Measurements from ENCODE around the gene OXTR.

Gene OXTR

DNA sequence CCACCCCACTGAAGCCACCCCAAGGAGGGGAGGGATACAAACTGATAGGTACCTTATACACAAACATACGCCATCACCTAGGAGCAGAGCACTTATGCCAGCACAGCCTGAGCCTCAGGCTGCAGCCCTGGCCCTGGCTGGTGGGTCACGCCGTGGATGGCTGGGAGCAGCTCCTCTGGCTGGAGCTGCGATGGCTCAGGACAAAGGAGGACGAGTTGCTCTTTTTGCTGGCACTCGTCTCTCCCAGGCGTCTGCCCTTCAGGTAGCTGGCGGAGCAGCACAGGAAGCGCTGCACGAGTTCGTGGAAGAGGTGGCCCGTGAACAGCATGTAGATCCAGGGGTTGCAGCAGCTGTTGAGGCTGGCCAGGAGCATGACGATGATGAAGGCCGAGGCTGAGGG, 16.6 kb downstream of the OXTR start:
- no peaks in the 10 kb centered on the region for H3K27me3 ChIP-seq (ENCODE audit: control insufficient read depth, insufficient read depth, low read length)
- no peak overlapping the region for H3K9ac ChIP-seq (ENCODE audit: low read length)
- no peaks in the 10 kb centered on the region for H3K36me3 ChIP-seq (ENCODE audit: control insufficient read depth, insufficient read depth, low read length)
- no peaks in the 10 kb centered on the region for H3K9me3 ChIP-seq (ENCODE audit: control insufficient read depth, low read length)
- H3K4me3 ChIP-seq (ENCODE audit: low read length) = no peak overlapping the region
- H3K4me1 ChIP-seq (ENCODE audit: control insufficient read depth, insufficient read depth, low read length) = no peaks in the 10 kb centered on the region

DNA sequence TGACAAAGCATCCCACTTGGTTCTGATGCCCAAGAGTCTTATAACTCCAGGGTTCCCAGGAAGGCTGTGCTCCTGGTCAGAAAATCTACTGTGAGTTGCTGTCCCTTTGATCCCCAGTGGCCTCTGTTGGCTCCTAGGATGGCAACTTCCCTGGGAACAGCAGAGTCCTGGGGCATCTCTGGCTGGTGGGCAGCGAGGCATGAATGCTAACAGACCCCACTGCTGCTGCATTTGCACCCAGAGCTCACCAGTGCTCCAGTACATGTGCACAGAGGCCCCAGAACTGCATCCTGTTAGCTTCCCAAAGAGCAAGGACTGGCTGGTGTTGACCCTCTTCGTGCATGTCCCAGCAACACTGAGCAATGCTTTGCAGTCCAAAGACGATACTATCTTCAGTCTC, 20.1 kb downstream of the OXTR start:
- Histone ChIP-seq H3K9ac (ENCODE audit: low read length) (no peak overlapping the region), H3K27me3 (ENCODE audit: control insufficient read depth, insufficient read depth, low read length) (no peaks in the 10 kb centered on the region), H3K4me3 (ENCODE audit: low read length) (no peak overlapping the region), H3K4me1 (ENCODE audit: control insufficient read depth, insufficient read depth, low read length) (no peaks in the 10 kb centered on the region), H3K9me3 (ENCODE audit: control insufficient read depth, low read length) (no peaks in the 10 kb centered on the region), H3K36me3 (ENCODE audit: control insufficient read depth, insufficient read depth, low read length) (no peaks in the 10 kb centered on the region)

DNA sequence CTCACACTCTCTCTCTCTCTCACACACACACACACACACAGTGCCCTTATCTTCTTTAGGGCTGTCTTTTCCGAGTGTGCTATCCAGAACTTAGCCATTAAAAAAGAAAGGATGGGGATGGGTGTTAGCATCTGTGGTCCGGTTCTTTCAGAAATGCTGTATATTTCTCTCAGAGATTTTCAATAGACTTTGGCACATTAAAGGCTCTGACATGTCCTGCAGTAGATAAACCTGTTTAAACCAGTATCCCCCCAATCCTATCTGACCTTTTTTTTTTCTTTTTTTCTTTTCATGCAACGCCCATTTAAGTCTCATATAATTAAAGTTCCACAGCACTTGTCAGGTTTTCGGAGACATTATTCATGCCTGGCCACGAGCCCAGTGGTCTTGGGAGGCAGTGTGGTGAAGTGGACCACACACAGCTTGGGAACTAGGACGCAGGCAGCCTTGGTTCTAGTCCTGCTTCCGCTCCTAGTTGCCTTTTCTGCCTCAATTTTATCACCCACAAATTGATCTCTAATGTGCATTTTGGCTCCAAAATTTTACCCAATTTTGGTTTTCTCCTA, 22.6 kb downstream of the OXTR start:
- Histone ChIP-seq H3K4me1 (ENCODE audit: control insufficient read depth, insufficient read depth, low read length) (peaks cover 2% of the 10 kb centered on the region), H3K4me3 (ENCODE audit: low read length) (no peak overlapping the region), H3K9me3 (ENCODE audit: control insufficient read depth, low read length) (no peaks in the 10 kb centered on the region), H3K27me3 (ENCODE audit: control insufficient read depth, insufficient read depth, low read length) (no peaks in the 10 kb centered on the region), H3K9ac (ENCODE audit: low read length) (no peak overlapping the region), H3K36me3 (ENCODE audit: control insufficient read depth, insufficient read depth, low read length) (no peaks in the 10 kb centered on the region)

DNA sequence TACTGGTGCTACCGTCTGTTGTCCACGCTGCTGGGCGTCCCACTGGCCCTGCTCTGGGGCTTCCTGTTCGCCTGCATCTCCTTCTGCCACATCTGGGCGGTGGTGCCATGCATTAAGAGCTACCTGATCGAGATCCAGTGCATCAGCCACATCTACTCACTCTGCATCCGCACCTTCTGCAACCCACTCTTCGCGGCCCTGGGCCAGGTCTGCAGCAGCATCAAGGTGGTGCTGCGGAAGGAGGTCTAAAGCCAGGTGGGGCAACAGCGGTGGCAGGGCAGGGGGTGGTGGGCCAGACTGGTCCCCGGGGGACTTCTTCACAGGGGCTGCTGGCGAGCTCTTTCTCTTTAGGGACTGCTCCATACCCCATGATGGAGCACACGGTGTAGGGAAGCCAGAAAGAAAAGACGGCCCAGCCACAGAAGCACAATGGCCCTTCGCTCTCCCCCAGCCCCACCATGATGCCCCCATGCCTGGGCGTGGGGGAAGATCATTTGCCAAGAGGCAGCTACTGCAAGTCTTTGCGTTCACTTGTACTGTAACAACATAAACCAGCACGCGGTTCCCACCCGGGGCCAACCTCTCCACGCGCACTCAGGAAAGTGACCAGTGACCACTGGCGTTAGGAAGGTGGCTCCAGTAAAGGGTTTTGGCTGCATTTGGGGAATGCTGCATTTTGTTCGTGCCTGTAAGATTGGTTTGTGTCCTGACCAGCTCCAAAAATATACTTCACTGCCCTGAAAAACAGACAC, 23.6 kb downstream of the OXTR start:
- Histone ChIP-seq H3K9ac (ENCODE audit: low read length) (no peak overlapping the region), H3K4me3 (ENCODE audit: low read length) (no peak overlapping the region), H3K4me1 (ENCODE audit: control insufficient read depth, insufficient read depth, low read length) (peaks cover 10% of the 10 kb centered on the region), H3K9me3 (ENCODE audit: control insufficient read depth, low read length) (no peaks in the 10 kb centered on the region), H3K36me3 (ENCODE audit: control insufficient read depth, insufficient read depth, low read length) (no peaks in the 10 kb centered on the region), H3K27me3 (ENCODE audit: control insufficient read depth, insufficient read depth, low read length) (no peaks in the 10 kb centered on the region)

DNA sequence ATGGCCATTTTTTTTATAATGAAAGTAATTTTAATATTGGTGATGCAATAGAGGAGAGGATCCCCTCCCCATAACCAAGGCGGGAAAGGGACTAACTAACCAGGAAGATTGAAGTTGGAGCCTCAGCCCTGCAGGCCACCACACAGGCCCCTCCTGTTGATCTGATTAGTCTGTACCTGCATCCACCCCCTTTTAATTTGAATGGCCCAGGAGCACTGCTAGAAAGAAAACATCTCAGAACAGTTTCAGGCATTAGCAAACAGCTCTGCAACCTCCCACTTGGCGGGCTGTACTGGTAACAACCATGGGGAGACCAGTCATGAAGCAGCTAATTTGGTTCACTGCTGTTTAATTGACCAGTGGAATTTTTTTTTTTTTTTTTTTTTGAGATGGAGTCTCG, 25.5 kb downstream of the OXTR start:
- Histone ChIP-seq H3K36me3 (ENCODE audit: control insufficient read depth, insufficient read depth, low read length) (no peaks in the 10 kb centered on the region), H3K27me3 (ENCODE audit: control insufficient read depth, insufficient read depth, low read length) (no peaks in the 10 kb centered on the region), H3K4me1 (ENCODE audit: control insufficient read depth, insufficient read depth, low read length) (peaks cover 10% of the 10 kb centered on the region), H3K9me3 (ENCODE audit: control insufficient read depth, low read length) (no peaks in the 10 kb centered on the region), H3K9ac (ENCODE audit: low read length) (no peak overlapping the region), H3K4me3 (ENCODE audit: low read length) (no peak overlapping the region)

DNA sequence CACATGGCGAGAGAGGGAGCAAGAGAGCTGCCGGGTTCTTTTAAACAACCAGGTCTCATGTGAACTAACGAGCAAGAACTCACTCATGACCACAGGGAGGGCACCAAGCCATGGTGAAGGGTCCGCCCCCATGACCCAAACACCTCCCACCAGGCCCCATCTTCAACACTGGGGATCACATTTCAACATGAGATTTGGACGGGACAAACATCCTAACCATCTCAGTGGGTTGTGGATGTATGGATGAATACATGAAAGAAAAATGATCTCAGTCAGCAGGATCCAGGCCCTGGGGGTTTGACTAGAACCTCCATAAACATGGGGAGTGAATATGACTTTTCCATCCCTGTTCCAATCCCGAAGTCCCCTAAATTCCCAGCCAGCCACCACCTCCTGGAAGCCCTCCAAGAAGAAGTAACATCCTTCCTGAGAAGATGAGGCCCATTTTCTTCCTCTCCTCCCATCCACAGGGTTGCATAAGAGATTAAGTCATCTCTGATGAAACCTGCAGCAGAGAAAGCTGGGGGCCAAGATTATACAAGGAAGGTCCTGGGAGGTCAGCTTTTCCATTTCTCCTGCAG, 26.3 kb downstream of the OXTR start:
- no peak overlapping the region for H3K9ac ChIP-seq (ENCODE audit: low read length)
- peaks cover 10% of the 10 kb centered on the region for H3K4me1 ChIP-seq (ENCODE audit: control insufficient read depth, insufficient read depth, low read length)
- H3K36me3 ChIP-seq (ENCODE audit: control insufficient read depth, insufficient read depth, low read length) = no peaks in the 10 kb centered on the region
- H3K4me3 ChIP-seq (ENCODE audit: low read length) = no peak overlapping the region
- H3K27me3 ChIP-seq (ENCODE audit: control insufficient read depth, insufficient read depth, low read length) = no peaks in the 10 kb centered on the region
- no peaks in the 10 kb centered on the region for H3K9me3 ChIP-seq (ENCODE audit: control insufficient read depth, low read length)

DNA sequence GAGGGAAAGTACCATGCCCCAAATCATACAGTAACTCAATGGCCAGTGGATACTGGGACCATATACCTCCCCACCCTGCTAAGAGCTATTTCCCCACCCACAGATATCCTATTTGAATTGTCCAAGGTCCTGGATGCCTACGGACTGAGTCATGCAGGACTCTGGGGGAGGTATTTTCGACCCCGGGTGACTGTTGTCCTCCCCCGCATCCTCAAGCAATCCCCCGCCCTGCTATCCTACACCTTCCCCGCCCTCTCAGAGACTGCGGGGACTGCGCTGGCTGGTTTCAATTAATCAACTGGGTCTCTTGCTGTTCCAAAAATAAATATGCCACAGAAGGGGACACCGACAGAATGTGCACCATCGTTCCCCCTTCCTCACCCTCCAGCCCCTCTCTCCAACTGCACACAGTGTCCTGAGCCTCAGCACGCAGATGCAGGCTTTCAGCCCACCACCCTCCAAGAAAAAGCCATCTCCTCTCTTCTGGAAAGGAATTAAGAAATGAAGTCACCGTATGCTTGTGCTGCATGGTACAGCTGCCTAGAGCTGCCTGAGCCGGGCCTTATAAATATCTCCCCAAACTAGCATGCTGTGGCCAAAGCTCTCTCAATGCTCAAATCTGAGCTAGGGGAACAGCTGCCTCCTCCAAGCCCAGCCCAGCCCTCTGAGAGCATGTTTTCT, 27.7 kb downstream of the OXTR start:
- H3K9ac ChIP-seq (ENCODE audit: low read length) = no peak overlapping the region
- no peak overlapping the region for H3K4me3 ChIP-seq (ENCODE audit: low read length)
- H3K27me3 ChIP-seq (ENCODE audit: control insufficient read depth, insufficient read depth, low read length) = no peaks in the 10 kb centered on the region
- no peaks in the 10 kb centered on the region for H3K9me3 ChIP-seq (ENCODE audit: control insufficient read depth, low read length)
- no peaks in the 10 kb centered on the region for H3K36me3 ChIP-seq (ENCODE audit: control insufficient read depth, insufficient read depth, low read length)
- peaks cover 10% of the 10 kb centered on the region for H3K4me1 ChIP-seq (ENCODE audit: control insufficient read depth, insufficient read depth, low read length)

DNA sequence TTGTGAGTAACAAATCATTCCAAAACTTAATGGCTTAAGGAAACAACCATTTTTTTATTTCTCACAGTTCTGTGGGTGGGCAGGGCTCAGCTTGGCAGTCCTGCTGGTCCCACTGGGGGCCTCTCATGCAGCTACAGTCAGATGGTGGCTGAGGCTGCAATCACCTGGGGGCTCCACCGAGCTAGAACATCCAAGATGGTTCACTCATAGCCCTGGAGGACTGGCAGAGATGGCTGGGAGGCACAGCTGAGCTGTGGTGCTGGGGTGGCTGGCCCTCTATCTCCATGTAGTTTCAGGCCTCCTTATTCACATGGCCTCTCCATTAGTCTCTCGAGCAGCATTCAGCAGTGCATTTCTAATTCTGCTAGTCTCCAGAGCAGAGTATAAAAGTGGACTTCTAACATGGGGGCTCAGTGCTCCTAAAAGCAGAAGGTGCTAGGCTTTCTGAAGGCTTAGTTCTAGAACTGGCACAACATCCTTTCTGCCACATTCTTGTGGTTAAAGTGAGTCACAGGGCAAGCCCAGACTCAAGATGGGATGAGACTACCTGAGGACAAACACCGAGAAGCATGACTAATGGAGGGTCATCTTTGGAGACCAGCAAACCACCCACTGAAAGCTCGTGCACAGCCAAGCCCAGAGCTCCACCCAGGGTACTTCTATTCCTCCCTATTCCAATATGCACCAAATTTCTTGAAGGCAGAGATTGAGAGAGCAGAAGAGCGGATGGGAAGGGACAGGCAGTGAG, 29.5 kb downstream of the OXTR start:
- H3K27me3 ChIP-seq (ENCODE audit: control insufficient read depth, insufficient read depth, low read length) = no peaks in the 10 kb centered on the region
- peaks cover 10% of the 10 kb centered on the region for H3K4me1 ChIP-seq (ENCODE audit: control insufficient read depth, insufficient read depth, low read length)
- no peaks in the 10 kb centered on the region for H3K36me3 ChIP-seq (ENCODE audit: control insufficient read depth, insufficient read depth, low read length)
- H3K4me3 ChIP-seq (ENCODE audit: low read length) = no peak overlapping the region
- no peaks in the 10 kb centered on the region for H3K9me3 ChIP-seq (ENCODE audit: control insufficient read depth, low read length)
- no peak overlapping the region for H3K9ac ChIP-seq (ENCODE audit: low read length)

DNA sequence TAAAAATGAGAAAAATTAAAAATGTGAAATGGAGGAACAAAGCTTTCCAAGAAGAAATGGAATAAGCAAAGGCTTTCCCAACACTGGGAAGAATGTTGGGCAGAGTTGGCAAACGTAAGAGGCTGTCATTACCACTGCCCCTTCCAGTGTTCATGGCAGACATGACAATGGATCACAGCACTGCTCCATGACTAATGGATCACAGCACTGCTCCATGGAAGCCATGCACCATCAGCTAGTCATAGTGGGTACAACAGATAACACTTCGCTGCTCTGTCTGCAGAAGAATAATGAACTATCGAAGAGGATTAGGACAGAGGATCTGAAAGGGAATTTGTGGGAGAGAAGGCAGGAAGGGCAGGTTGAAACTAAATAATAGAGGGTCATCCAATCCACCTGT, 30.8 kb downstream of the OXTR start:
- H3K4me1 ChIP-seq (ENCODE audit: control insufficient read depth, insufficient read depth, low read length) = peaks cover 10% of the 10 kb centered on the region
- no peaks in the 10 kb centered on the region for H3K27me3 ChIP-seq (ENCODE audit: control insufficient read depth, insufficient read depth, low read length)
- no peak overlapping the region for H3K9ac ChIP-seq (ENCODE audit: low read length)
- H3K4me3 ChIP-seq (ENCODE audit: low read length) = no peak overlapping the region
- no peaks in the 10 kb centered on the region for H3K36me3 ChIP-seq (ENCODE audit: control insufficient read depth, insufficient read depth, low read length)
- H3K9me3 ChIP-seq (ENCODE audit: control insufficient read depth, low read length) = no peaks in the 10 kb centered on the region

DNA sequence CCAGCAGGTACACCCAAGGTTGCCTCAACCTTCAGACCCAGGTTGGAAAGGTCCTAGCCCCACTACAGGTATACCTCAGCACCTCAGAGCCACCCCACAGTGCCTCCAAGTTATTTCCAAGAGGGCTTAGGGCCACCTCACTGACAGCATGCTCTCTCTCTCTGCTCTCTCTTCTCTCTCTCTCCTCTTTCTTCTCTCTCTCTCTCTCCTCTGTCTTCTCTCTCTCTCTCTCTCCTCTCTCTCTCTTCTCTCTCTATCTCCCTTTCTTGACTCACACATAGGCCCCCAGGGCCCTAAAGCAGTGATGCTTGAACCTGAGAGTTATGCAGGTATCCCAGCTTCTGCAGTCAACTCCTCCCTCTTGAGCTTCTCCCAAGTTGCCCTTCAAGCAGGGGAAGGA, 31.6 kb downstream of the OXTR start:
- Histone ChIP-seq H3K4me1 (ENCODE audit: control insufficient read depth, insufficient read depth, low read length) (peaks cover 10% of the 10 kb centered on the region), H3K36me3 (ENCODE audit: control insufficient read depth, insufficient read depth, low read length) (no peaks in the 10 kb centered on the region), H3K9me3 (ENCODE audit: control insufficient read depth, low read length) (no peaks in the 10 kb centered on the region), H3K9ac (ENCODE audit: low read length) (no peak overlapping the region), H3K4me3 (ENCODE audit: low read length) (no peak overlapping the region), H3K27me3 (ENCODE audit: control insufficient read depth, insufficient read depth, low read length) (no peaks in the 10 kb centered on the region)

DNA sequence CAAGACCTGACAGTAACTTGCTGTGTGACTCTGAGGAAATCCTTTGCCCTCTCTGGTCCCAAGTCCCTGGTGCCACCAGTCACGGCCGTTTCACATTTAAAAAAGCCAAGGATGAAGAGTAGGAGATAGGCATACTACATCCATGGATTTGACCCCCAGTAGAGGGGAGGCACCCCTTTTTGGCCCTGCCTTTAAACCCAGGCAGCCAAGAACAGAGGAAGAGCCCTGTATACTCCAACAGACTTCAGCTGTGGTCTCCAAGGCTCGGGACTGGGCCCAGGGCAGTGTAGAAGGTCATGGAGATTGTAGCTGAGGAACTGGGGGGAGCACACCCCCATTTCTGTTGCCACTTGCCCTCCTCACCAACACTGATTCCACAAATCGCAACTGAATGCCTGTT, 32.1 kb downstream of the OXTR start:
- Histone ChIP-seq H3K27me3 (ENCODE audit: control insufficient read depth, insufficient read depth, low read length) (no peaks in the 10 kb centered on the region), H3K4me1 (ENCODE audit: control insufficient read depth, insufficient read depth, low read length) (peaks cover 10% of the 10 kb centered on the region), H3K9me3 (ENCODE audit: control insufficient read depth, low read length) (no peaks in the 10 kb centered on the region), H3K9ac (ENCODE audit: low read length) (no peak overlapping the region), H3K4me3 (ENCODE audit: low read length) (no peak overlapping the region), H3K36me3 (ENCODE audit: control insufficient read depth, insufficient read depth, low read length) (no peaks in the 10 kb centered on the region)

DNA sequence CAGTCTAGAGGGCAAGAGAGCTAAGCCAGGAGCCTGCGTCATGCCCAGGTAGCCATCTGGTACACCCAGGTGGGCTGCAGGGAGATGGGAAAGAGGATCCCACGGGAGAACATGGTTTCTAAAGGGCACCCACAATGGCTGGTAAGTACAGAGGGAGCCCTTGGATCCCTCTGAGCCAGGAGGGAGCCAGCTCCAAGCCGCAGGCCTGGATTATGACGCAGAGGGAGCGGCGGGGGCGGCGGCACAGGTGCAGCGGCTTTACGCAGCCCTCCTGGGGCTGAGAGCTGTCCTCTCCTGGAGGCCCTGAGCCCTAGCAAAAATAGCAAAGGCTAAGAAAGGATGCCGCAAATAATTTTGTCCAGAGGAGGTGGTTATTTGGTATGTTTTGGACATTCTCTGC, 33.0 kb downstream of the OXTR start:
- H3K4me3 ChIP-seq (ENCODE audit: low read length) = no peak overlapping the region
- no peaks in the 10 kb centered on the region for H3K9me3 ChIP-seq (ENCODE audit: control insufficient read depth, low read length)
- H3K4me1 ChIP-seq (ENCODE audit: control insufficient read depth, insufficient read depth, low read length) = peaks cover 3% of the 10 kb centered on the region
- H3K9ac ChIP-seq (ENCODE audit: low read length) = no peak overlapping the region
- no peaks in the 10 kb centered on the region for H3K36me3 ChIP-seq (ENCODE audit: control insufficient read depth, insufficient read depth, low read length)
- no peaks in the 10 kb centered on the region for H3K27me3 ChIP-seq (ENCODE audit: control insufficient read depth, insufficient read depth, low read length)

Data from mucosa of stomach (tissue), 1 donor.